Endothelial cell (in vitro differentiated cells): Measurements from ENCODE around the gene SMNDC1. TPM values are rescaled to one million over a fixed set of nuclear protein-coding genes. Genes with fewer than 3 reads are reported as not detected.

Source experiments
- DNase-seq: peaks from one replicate; pipeline ENCODE4 v3.0.0; 2021; ENCODE audit warnings: low spot score
- H3K27ac Mint-ChIP-seq: one replicate; pipeline ENCODE4 v1.8.0; 2021; ENCODE audit warnings: mixed read lengths, inconsistent platforms; ENCODE audit not compliant: unreplicated experiment
- H3K27me3 Mint-ChIP-seq: one replicate; pipeline ENCODE4 v1.8.0; 2021; ENCODE audit warnings: mild to moderate bottlenecking, moderate library complexity, mixed read lengths, inconsistent platforms; ENCODE audit not compliant: unreplicated experiment
- H3K36me3 Mint-ChIP-seq: one replicate; pipeline ENCODE4 v1.8.0; 2021; ENCODE audit warnings: mild to moderate bottlenecking, low read depth, mixed read lengths, inconsistent platforms; ENCODE audit not compliant: unreplicated experiment
- H3K4me1 Mint-ChIP-seq: one replicate; pipeline ENCODE4 v1.8.0; 2021; ENCODE audit warnings: mild to moderate bottlenecking, mixed read lengths, inconsistent platforms; ENCODE audit not compliant: unreplicated experiment
- H3K4me3 Mint-ChIP-seq: one replicate; pipeline ENCODE4 v1.8.0; 2021; ENCODE audit warnings: mild to moderate bottlenecking, mixed read lengths, inconsistent platforms; ENCODE audit not compliant: unreplicated experiment
- H3K9me3 Mint-ChIP-seq: one replicate; pipeline ENCODE4 v1.8.0; 2021; ENCODE audit warnings: mixed read lengths, inconsistent platforms; ENCODE audit not compliant: unreplicated experiment
- total RNA-seq: library from RNA; stranded (reverse); fragmentation: NEBNext Ultra II Directional; extraction: Animal tissue kit (Norgen Biotek cat#: 25700); gene quantifications from one replicate; pipeline ENCODE4 v1.2.1, GENCODE V29; 2021; ENCODE audit not compliant: unreplicated experiment
- TF ChIP-seq, protein P1 (sequence below): fragments of 200-600 bp; sonication (generic); IDR thresholded peaks from one replicate; pipeline ENCODE4 v1.5.0; 2021; ENCODE audit warnings: antibody characterized with exemption; ENCODE audit not compliant: unreplicated experiment

The SMNDC1 gene
- total RNA-seq, 1 donor from 2014 or later, result 35.4 TPM

- DNase-seq, result no peak
Measured at GRCh38 chr10:110350812-110351211, 46.1 kb upstream of the SMNDC1 start.

DNA sequence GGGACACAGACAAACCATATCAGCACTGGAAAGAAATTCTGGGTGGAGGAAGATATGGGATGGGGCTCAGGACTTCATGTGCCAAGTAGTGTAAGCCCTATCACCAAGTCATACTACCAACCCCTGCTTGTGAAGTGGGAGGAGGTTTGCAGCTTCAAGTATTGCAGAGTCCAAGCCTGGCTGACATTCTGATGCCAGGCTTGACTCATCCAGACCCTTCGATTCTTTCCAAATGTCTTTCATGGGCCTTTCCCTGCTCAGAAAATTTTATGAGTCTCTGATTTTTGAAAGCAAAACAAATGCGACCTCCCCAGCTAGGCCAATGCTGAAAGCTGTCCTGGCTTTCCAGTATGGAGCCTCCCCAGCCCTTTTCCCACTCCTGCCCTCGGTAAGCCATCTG is 45.1 kb upstream of the SMNDC1 start:
- no peak overlapping the region for H3K4me3 Mint-ChIP-seq
- TF ChIP-seq, protein P1, sequence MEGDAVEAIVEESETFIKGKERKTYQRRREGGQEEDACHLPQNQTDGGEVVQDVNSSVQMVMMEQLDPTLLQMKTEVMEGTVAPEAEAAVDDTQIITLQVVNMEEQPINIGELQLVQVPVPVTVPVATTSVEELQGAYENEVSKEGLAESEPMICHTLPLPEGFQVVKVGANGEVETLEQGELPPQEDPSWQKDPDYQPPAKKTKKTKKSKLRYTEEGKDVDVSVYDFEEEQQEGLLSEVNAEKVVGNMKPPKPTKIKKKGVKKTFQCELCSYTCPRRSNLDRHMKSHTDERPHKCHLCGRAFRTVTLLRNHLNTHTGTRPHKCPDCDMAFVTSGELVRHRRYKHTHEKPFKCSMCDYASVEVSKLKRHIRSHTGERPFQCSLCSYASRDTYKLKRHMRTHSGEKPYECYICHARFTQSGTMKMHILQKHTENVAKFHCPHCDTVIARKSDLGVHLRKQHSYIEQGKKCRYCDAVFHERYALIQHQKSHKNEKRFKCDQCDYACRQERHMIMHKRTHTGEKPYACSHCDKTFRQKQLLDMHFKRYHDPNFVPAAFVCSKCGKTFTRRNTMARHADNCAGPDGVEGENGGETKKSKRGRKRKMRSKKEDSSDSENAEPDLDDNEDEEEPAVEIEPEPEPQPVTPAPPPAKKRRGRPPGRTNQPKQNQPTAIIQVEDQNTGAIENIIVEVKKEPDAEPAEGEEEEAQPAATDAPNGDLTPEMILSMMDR, result no peak
- no peak overlapping the region for H3K27ac Mint-ChIP-seq
- H3K27me3 Mint-ChIP-seq, result no peaks in the 10 kb centered on the region
- H3K9me3 Mint-ChIP-seq, result no peaks in the 10 kb centered on the region
- no peak for DNase-seq
- peaks cover 6% of the 10 kb centered on the region for H3K4me1 Mint-ChIP-seq
- no peaks in the 10 kb centered on the region for H3K36me3 Mint-ChIP-seq

More at GRCh38 chr10:110350812-110351211, 46.1 kb upstream of the SMNDC1 start:
- H3K36me3 Mint-ChIP-seq, result no peaks in the 10 kb centered on the region
- H3K27ac Mint-ChIP-seq, result no peak overlapping the region
- H3K27me3 Mint-ChIP-seq, result no peaks in the 10 kb centered on the region
- H3K4me3 Mint-ChIP-seq, result no peak overlapping the region
- TF ChIP-seq, protein P1, result no peak
- peaks cover 12% of the 10 kb centered on the region for H3K4me1 Mint-ChIP-seq
- H3K9me3 Mint-ChIP-seq, result no peaks in the 10 kb centered on the region

GRCh38 chr10:110349386-110349785 is 44.7 kb upstream of the SMNDC1 start:
- TF ChIP-seq, protein P1, result no peak
- no peak overlapping the region for H3K27ac Mint-ChIP-seq
- H3K4me1 Mint-ChIP-seq, result peaks cover 6% of the 10 kb centered on the region
- no peaks in the 10 kb centered on the region for H3K9me3 Mint-ChIP-seq
- H3K36me3 Mint-ChIP-seq, result no peaks in the 10 kb centered on the region
- DNase-seq, result no peak
- no peak overlapping the region for H3K4me3 Mint-ChIP-seq
- no peaks in the 10 kb centered on the region for H3K27me3 Mint-ChIP-seq

DNA sequence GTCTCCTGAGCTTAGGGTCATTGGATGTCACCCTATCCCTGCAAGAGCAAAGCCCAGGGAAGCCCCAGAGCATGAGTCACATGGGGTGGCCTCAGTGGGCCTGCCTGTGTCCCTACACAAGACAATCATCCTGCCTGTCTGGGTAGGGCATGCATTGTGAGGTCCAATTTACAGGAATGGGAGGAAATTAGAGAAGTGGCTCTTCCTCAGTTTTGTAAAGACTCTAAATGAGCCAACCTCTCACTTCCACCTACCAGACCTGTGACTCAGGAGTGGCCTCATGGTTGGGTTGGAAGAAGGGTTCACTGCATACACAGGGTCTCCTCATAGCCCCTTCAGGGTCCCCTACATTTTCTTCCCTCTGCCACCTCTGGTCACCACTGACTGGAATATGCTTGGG is 43.6 kb upstream of the SMNDC1 start:
- Mint-ChIP-seq H3K4me1 (peaks cover 2% of the 10 kb centered on the region), H3K4me3 (no peak overlapping the region), H3K27me3 (no peaks in the 10 kb centered on the region), H3K36me3 (no peaks in the 10 kb centered on the region), H3K27ac (no peak overlapping the region), H3K9me3 (no peaks in the 10 kb centered on the region)
- TF ChIP-seq, protein P1, result no peak
- DNase-seq, result no peak

DNA sequence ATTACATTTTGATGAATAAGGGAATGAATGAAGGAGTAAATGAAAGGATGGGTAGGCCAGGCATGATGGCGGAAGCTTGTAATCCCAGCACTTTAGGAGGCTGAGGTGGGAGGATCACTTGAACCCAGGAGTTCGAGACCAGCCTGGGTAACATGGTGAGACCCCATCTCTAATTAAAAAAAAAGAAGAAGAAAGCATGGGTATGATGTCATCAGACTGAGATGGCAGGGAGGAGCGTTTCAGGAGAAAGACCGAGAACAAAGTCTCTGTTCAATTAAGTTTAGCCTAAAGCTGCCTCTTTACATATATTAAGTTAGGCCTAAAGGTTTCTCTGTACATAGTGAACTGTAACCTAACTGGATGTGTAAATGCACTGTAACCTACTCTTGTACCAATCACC is 42.2 kb upstream of the SMNDC1 start:
- H3K9me3 Mint-ChIP-seq, result no peaks in the 10 kb centered on the region
- TF ChIP-seq, protein P1, result no peak
- no peak overlapping the region for H3K4me3 Mint-ChIP-seq
- H3K36me3 Mint-ChIP-seq, result no peaks in the 10 kb centered on the region
- H3K27me3 Mint-ChIP-seq, result no peaks in the 10 kb centered on the region
- DNase-seq, result no peak
- H3K27ac Mint-ChIP-seq, result no peak overlapping the region
- no peaks in the 10 kb centered on the region for H3K4me1 Mint-ChIP-seq
